WERI-Rb-1 (cell line): Measurements from ENCODE around the gene PAX7.
A peak's percentile ranks its signal among the peaks of the same experiment; 100 is the strongest.

ENCODE experiments used
- DNase-seq: peaks from one replicate; pipeline ENCODE4 v3.0.0-alpha.2; 2020
- H3K27ac ChIP-seq: fragments of 250-450 bp; sonication (Bioruptor Pico); 2 replicates; pipeline ENCODE4 v1.5.1; 2020; ENCODE audit warnings: mild to moderate bottlenecking, moderate library complexity
- H3K27me3 ChIP-seq: fragments of 250-450 bp; sonication (Bioruptor Pico); 2 replicates; pipeline ENCODE4 v1.5.1; 2021; ENCODE audit warnings: mild to moderate bottlenecking, low read depth, moderate library complexity; ENCODE audit not compliant: insufficient read depth, severe bottlenecking
- H3K36me3 ChIP-seq: fragments of 250-450 bp; sonication (Bioruptor Pico); 2 replicates; pipeline ENCODE4 v1.5.1; 2020; ENCODE audit warnings: mild to moderate bottlenecking, moderate library complexity
- H3K4me3 ChIP-seq: 2 replicates; pipeline ENCODE4 v1.5.1; 2011; ENCODE audit warnings: low read depth, mild to moderate bottlenecking, control low read depth, low read length
- H3K9me3 ChIP-seq: fragments of 250-450 bp; sonication (Bioruptor Pico); 2 replicates; pipeline ENCODE4 v1.5.1; 2021; ENCODE audit warnings: mild to moderate bottlenecking, moderate library complexity; ENCODE audit not compliant: severe bottlenecking
- CTCF ChIP-seq: IDR thresholded peaks from 2 replicates; pipeline ENCODE4 v1.5.1; 2011; ENCODE audit warnings: low read depth, mild to moderate bottlenecking, control low read depth, inconsistent platforms, low read length

The PAX7 gene

DNA sequence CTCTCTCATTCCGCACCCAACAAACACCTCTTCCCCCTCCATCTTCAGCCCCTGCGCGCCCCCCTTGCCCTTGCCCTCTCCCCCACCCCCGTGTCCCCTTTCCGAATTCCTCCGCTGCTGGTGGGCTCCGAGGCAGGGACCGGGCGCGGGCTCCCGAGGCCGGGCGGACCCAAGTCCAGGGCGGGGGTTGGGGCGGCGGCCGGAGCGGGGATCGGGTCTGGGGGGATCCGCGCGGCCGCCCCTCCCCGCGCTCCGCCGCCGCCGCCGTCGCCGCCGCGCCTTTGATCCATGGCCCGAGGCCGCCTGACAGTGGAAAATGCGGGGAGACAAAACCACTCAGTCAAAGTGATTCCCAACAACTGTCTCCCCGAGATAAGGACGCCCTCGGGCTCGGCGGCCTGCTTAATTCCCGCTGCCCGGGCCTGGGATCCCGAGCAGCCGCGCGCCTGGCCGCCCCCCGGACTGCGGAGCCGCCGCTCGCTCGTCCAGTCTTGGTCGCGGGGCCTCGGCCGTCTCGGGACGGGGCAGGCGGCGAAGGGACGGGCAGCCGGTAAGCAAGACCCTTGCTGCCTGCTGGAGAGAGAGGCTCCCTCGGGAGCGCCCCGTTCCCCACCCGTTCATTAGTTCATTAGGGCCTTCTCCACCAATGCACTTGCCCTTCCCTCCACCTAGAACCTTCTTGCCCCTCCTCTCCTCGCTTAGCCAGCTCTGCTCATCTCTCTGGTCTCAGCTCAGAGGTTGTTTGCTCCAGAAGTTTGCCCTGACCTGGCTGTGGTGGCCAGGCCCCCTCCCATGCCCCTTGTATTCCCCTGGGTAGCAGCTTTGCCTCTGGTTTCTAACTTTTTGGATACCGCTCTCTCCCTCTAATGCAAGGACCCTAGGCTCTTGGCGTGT lies 86.4 kb downstream of the PAX7 start:
- no peaks in the 10 kb centered on the region for H3K27me3 ChIP-seq
- DNase-seq: no peak
- no peak for TF ChIP-seq CTCF
- no peak overlapping the region for H3K4me3 ChIP-seq
- H3K9me3 ChIP-seq: no peaks in the 10 kb centered on the region
- H3K36me3 ChIP-seq: no peaks in the 10 kb centered on the region
- H3K27ac ChIP-seq: no peak overlapping the region

DNA sequence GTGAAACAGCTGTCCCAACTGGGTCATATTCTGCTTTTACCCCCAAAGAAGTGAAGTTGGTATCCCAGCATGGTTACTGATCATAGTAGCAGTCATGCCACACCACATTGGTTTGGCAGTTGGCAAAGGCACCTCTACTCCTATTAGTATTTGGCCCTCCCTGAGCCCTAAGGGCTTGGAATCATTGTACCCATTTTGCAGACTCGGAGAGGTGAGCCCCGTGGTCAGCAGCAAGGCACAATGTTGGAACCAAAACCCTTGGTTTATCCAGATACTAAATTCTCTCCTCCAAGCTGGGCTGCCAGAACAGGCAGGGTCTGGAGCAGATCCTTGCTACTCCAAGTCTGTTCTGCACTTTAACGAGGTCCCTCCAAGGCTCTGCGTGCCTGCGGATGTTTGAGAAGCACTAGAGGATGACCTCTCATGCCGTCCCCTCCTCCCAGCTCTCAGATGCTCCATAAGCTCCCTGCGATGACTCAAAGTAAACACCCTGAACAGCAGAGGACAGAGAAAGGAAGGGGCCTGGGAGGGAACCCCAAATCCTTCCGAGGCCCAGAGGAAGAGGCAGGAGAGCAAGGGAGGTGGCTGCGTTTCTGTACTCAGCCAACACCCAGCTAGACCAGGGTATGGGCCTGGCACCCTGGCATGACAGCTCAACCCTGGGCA lies 89.3 kb downstream of the PAX7 start:
- Histone ChIP-seq H3K27ac (no peak overlapping the region), H3K27me3 (no peaks in the 10 kb centered on the region), H3K9me3 (no peaks in the 10 kb centered on the region), H3K36me3 (no peaks in the 10 kb centered on the region), H3K4me3 (no peak overlapping the region)
- DNase-seq: no peak
- no peak for TF ChIP-seq CTCF

- Histone ChIP-seq H3K9me3 (no peaks in the 10 kb centered on the region), H3K4me3 (no peak overlapping the region), H3K27me3 (no peaks in the 10 kb centered on the region), H3K27ac (no peak overlapping the region), H3K36me3 (no peaks in the 10 kb centered on the region)
- DNase-seq: peak; percentile 28
- TF ChIP-seq CTCF: no peak
Observed at GRCh38 chr1:18721041-18721440, 90.4 kb downstream of the PAX7 start.

DNA sequence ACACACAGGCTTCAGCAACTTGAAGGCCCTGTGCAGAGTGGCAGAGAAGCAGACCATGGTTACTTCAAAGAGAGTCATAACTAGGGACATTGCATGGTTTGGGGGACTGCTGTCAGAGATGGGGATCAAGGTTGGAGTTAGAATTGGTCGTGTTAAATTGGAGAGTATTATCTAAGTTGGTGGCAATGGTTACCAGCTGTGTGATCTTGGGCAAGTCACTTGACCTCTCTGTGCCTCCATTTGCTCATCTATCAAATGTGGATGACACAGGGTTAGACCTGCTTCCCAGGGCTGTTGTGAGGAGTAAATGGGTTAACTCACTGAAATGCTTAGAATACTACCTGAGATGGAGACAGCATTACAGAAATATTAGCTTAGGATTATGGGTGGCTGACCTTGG lies 91.1 kb downstream of the PAX7 start:
- H3K9me3 ChIP-seq: no peaks in the 10 kb centered on the region
- no peak for DNase-seq
- no peaks in the 10 kb centered on the region for H3K27me3 ChIP-seq
- TF ChIP-seq CTCF: no peak
- H3K4me3 ChIP-seq: peak overlapping the region; percentile 19; the same call in 1 of the 2 replicates
- no peaks in the 10 kb centered on the region for H3K36me3 ChIP-seq
- no peak overlapping the region; the same call in 1 of the 2 replicates for H3K27ac ChIP-seq

GRCh38 chr1:18722270-18722669 lies 91.6 kb downstream of the PAX7 start:
- peak overlapping the region; percentile 63 for H3K27ac ChIP-seq
- TF ChIP-seq CTCF: no peak
- H3K4me3 ChIP-seq: peak overlapping the region; percentile 19
- H3K27me3 ChIP-seq: no peaks in the 10 kb centered on the region
- no peaks in the 10 kb centered on the region for H3K36me3 ChIP-seq
- peak; percentile 41 for DNase-seq
- no peaks in the 10 kb centered on the region for H3K9me3 ChIP-seq
